Fibroblast of mammary gland (primary cell): ENCODE data around the gene HIVEP3.

Experiments
- DNase-seq: peaks from one replicate; pipeline ENCODE4 v3.0.0-alpha.2; 2010; ENCODE audit warnings: low read depth
- H3K4me3 ChIP-seq: 2 replicates; pipeline ENCODE4 v1.5.1; 2011; ENCODE audit warnings: low read depth, mild to moderate bottlenecking, low read length, moderate library complexity; ENCODE audit not compliant: control insufficient read depth
- CTCF ChIP-seq: conservative IDR thresholded peaks from 2 replicates; pipeline ENCODE4 v1.5.1; 2011; ENCODE audit warnings: low read depth, low read length, inconsistent platforms; ENCODE audit not compliant: control insufficient read depth, insufficient read depth

The HIVEP3 gene

GRCh38 chr1:41674522-41674921 lies 244.2 kb downstream of the HIVEP3 start:
- TF ChIP-seq CTCF: no peak
- no peak overlapping the region for H3K4me3 ChIP-seq
- DNase-seq: no peak

- no peak overlapping the region for H3K4me3 ChIP-seq
- peak; percentile 42 for DNase-seq
Observed at GRCh38 chr1:41673806-41674205, 244.9 kb downstream of the HIVEP3 start.

GRCh38 chr1:41673378-41673777 lies 245.3 kb downstream of the HIVEP3 start:
- H3K4me3 ChIP-seq: no peak overlapping the region
- TF ChIP-seq CTCF: no peak
- DNase-seq: peak; percentile 70

More at GRCh38 chr1:41673806-41674205, 244.9 kb downstream of the HIVEP3 start:
- no peak for TF ChIP-seq CTCF

- H3K4me3 ChIP-seq: no peak overlapping the region
- peak; percentile 97 for DNase-seq
- TF ChIP-seq CTCF: no peak
Observed at GRCh38 chr1:41672641-41673361, 245.9 kb downstream of the HIVEP3 start.

DNA sequence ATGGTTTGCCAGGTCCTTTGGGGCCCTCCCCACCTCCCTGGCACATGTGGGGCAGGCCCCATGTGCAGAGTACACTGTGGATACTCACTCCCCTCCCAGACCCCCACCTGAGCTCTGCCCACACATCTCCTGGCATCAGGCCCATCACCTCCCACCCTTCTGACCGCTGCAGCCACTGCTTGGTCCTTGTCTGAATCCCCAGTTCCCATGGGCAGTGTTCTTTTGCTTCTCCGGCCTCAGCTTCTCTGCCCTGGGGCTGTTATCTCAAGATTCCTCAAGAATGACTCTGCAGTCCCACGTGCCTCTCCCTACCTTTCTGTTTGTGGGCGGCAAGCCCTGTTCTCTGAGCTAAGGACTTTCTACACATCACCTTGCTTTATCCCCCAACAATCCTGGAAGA lies 246.5 kb downstream of the HIVEP3 start:
- peak; percentile 56 for DNase-seq
- no peak for TF ChIP-seq CTCF
- no peak overlapping the region for H3K4me3 ChIP-seq

- no peak for TF ChIP-seq CTCF
- H3K4me3 ChIP-seq: no peak overlapping the region
- no peak for DNase-seq
Observed at GRCh38 chr1:41671116-41671755, 247.5 kb downstream of the HIVEP3 start.
